GM19452 (cell line): ENCODE results near the gene RAB7B.

Experiments used
- ATAC-seq: cut with Tn5 transposase; IDR thresholded peaks from one replicate; pipeline ENCODE4 v1.9.1; 2021; ENCODE audit not compliant: unreplicated experiment

RAB7B gene

DNA sequence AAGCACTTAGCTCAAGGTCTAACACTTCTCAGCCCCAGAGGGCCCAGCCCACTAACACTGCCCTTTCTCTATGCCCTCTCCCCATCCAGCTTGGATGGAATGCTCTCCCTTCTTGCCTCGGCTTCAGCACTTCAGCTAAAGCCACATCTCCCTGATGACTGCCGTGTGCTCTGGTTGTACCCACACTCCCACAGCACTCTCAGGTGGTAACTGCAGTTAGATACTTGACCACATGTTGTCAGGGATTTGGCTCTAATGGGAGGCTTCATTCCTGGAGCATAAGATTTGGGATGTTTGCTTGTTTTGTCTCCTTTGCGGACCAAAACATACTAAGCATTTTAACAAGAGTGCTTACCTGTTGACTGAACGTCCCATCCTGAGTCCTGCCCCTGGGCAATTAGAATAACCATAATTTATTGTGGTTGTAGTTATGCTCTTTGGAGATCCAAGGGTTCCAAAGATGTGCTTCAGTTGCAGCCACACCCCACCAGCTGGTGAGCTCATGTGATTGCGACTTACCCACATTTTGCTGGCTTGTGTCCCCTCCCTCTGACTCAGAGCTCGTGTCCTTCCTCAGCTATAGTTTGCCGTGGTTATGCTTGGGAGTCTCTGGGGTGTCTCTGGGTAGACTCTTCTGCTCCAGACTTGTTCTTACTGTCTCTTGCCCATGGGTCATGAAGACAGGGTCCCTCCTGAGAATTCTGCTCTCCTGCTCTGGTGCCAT lies 52.2 kb downstream of the RAB7B start:
- no peak for ATAC-seq

GRCh38 chr1:205950280-205950679 lies 52.9 kb downstream of the RAB7B start:
- no peak for ATAC-seq

DNA sequence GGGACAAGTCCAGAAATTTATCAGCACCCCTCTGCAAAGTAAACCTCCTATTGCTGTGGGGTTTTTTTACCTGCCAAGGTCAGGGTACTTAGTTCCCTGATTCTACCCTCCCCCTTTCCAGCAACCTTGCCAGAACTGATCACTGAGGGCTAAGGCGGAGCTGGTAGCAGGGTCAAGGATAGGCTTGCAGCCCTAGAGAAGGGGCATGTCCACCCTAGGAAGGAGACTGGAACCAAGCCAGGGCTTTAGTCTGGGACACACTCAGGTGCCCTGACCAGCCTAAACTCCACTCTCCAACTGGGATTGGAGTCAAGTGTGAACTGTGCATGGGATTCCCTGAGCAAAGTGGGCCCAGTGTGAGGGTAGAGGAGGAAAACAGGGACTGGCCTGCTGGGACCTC lies 53.4 kb downstream of the RAB7B start:
- ATAC-seq = no peak

DNA sequence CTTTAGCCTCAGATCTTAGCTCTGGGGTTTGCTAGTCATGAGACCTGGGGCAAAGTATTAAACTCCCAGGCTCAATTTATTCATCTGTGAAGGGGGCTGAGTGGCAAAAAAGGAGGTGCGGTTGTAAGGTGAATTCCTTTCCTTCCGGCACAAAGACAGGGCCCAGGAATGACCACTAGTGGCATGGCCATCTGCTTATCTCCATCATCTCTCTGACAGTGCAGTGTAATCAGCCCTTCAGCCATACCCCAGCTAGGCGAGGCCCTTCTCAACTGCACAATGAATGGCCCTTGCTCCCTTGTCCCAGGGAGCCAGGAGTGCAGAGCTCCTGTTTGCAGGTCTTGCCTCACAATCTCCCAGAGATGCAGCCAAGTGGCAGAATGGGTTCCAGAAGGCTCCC lies 54.3 kb downstream of the RAB7B start:
- ATAC-seq = no peak

GRCh38 chr1:205948039-205948438 lies 55.2 kb downstream of the RAB7B start:
- no peak for ATAC-seq

DNA sequence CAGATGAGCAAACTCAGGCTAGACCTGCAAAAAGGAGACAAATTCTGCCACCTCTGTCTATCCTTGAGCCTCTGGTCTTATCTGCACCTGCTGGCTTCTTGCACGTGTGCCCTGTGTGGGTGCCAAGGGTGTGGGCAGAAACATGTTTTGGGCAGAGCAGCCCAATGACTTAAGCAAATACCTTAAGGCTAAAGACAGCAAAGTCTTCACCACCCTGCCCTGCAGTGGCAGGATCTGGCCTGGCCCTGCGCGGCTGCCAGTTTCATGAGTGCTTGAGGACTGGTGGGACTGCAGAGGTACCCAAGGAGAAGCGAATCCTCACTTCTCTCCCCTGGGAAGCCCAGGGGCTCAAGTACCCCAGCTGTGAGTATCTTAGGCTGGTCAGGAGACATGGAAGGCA lies 56.2 kb downstream of the RAB7B start:
- ATAC-seq = no peak

DNA sequence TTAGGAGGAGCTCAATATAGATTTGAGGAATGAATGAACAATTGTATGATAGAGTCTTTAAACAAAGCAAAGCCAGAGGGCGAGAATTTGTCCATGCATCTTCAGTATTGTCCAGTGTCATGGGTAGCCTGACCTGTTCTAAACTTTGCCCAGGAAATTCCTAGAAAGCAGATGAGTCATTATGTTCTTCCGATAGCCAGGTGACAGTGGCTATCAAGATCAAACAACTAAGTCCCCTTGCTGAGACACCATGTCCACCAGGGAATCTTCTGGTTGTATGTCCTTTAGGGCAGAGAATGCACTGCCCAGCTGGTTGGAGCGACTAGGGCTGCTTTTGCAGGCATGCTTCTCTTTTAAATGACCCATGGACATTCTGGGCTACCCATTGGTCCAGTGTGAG lies 58.1 kb downstream of the RAB7B start:
- no peak for ATAC-seq

DNA sequence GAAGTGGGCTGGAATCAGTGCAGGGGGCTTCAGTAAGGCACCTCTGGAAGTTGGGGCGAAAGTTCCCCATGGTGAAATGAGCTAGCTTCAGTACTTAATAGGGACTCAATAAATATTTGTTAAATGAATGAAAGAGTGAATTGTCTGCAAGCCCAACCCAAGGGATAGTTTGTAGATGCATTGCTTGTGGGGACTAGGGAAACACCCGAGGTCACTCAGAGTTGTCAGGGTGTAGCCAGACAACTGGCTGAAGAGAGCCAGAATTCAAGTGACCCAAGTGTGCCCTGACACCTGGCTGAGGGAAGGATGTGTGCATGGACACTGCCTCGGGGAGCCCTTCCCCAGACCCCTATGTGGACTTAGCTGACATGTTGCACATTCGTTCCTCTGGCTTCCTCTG lies 58.7 kb downstream of the RAB7B start:
- ATAC-seq = no peak

- no peak for ATAC-seq
Measured at GRCh38 chr1:205943245-205943644, 60.0 kb downstream of the RAB7B start, which contains the start of gene SLC26A9. Gene SLC26A9 (minus strand): TSS chr1:205943456. CDS start chr1:205935820, 7,636 bp downstream.

DNA sequence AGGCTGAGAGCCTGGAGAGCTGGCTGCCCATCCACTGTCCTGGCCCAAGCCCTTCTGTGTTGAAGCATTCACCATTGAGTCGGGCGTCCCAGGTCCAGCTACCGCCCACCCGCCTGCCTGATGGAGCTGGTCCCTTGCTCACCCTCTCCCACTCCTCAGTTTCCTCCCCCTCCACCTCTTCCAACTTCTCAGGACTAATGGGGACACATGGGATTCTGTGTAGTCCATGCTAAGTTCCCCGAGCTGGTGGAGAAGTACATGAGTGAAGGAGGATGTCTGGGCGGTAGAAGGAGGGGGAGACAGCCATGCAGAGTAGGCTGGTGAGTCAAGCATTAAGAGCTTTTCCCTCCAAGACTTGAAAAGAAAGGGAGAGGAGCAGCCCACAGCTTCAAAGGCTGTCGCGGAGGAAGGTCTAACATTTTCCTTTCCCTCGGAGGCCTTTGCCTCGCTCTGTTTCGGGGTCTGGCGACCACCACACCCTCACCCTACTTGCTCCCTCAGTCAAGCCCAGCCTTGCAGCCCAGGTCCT lies 60.5 kb downstream of the RAB7B start:
- ATAC-seq = no peak

- ATAC-seq = no peak
Measured at GRCh38 chr1:205940710-205941109, 62.5 kb downstream of the RAB7B start.

GRCh38 chr1:205939690-205940330 lies 63.4 kb downstream of the RAB7B start:
- ATAC-seq = no peak

GRCh38 chr1:205938682-205939081 lies 64.5 kb downstream of the RAB7B start:
- no peak for ATAC-seq

GRCh38 chr1:205936846-205937586 lies 66.2 kb downstream of the RAB7B start:
- no peak for ATAC-seq

- ATAC-seq = no peak
Measured at GRCh38 chr1:205936311-205936710, 66.9 kb downstream of the RAB7B start.

GRCh38 chr1:205935869-205936268 lies 67.3 kb downstream of the RAB7B start:
- no peak for ATAC-seq

DNA sequence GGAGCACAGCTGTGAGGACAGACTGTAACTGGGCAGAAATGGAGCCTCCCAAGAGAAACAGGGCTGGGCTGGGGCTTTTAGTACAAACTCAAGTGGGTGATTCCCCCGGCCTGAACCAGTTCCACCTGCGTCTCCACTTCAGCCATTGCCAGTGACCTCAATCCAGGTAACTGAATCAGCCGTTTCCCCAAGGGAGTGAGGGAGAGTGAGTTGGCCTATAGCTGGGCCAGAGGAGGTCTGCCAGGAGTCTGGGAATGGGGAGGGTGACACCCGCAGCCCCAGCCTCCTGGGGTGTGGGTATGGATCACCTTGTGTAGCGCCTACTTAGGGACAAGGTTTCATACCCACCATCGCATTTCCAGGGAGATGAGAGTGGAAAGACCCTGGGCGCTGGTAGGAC lies 68.4 kb downstream of the RAB7B start:
- no peak for ATAC-seq

DNA sequence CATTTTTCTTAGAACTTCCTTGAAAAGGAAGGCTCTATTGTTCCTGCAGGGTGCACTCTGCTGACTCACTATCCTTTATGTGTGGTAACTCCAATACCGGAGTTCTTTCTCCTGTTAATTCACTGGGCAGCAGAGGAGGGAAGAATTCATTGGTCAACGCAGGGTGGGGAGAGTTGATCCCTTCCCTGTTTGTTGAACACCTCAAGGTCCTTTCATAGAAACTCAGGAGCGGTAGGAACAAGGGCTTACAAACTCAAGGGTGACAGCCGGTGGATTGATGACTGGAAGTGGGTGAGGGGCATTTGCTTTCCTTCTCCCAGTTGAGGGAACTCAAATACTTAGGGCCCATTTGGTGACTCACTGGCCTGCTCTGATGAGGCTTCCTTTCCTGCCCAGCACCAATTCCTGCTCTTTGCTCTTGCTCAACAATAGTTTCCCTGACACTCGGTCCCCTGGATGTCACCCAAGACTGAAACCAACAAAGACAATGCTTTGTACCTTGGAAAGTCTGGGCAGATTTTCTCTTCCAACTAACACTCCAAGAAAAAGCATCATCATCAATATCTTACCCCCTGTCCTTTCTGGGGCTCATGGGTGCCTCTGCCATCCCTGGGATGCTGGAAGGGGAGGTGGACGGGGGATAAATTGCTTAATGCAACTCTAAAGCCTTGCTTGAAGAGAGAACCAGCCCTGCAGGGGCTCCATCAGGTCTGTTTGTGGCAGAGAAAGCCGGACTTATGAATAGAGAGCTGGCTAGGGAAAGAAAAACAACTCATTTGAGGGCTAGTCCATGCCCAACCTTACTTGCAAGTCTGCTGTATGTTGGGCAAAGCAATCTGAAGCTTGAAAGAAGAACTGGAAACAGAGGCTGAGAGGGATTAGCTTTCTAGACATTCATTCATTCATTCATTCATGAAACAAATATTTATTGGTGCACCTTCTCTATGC lies 69.2 kb downstream of the RAB7B start:
- no peak for ATAC-seq

- no peak for ATAC-seq
Measured at GRCh38 chr1:205932776-205933175, 70.4 kb downstream of the RAB7B start.

DNA sequence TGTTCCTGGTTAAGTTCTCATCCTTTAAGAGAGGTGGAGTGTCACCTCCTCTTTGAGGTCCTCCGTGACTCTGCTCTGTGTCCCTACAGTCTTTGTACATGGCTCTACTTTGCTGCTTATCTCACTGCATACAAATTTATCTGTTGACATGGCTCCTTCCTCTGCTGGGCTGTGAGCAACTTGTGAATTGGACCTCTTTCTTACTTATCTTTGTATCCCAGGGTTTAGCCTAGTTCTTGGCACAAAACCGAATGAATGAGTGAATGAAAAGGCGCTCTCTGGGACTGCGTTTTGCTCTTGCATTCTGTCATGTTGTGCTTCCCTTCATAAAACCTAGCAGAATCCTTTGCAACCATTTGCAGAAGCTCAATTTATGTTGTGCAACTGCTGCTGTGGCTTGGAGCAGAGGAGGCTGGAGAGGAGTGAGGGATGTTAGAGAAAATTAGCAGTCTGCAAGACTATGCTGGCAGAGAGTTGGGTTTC lies 72.4 kb downstream of the RAB7B start:
- no peak for ATAC-seq

DNA sequence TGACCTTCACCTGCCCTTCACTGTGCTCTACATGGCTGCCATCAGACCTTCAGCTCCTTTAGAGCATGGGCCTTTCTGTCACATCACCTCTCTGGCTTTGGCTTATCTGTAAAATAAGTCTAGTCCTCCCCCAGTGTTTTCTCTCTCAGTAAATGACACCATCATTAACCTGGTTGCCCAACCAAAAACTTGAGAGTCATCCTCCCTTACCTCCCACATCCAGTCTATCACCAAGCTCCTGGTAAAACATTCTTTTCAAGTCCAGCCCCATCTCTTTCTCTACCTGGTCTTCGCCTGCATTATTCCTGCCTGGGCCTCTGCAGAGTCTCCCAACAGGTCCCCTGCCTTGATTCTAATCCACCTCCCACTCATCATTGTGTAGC lies 73.0 kb downstream of the RAB7B start:
- no peak for ATAC-seq
